Adrenal gland (tissue), 5 donors: Measurements from ENCODE around the gene ARHGEF12.

ENCODE experiments used
- CTCF ChIP-seq, 6 experiments: fragments of 450-650 bp in 4 of 6; fragments of 200-600 bp in 2 of 6; sonication (generic) in 1 of 6; IDR thresholded peaks; 1 replicate in 5 of 6; 2 replicates in 1 of 6; pipeline versions ENCODE4 v1.5.1 to v1.8.0; 2016 to 2021; ENCODE audit warnings: antibody characterized with exemption in 6 of 6, mild to moderate bottlenecking in 2 of 6, moderate library complexity in 1 of 6
- POLR2A ChIP-seq, 2 donors: fragments of 450-650 bp; IDR thresholded peaks; one replicate each; pipeline ENCODE4 v1.6.1; 2017; ENCODE audit warnings: antibody characterized with exemption in 2 of 2, mild to moderate bottlenecking in 2 of 2, moderate library complexity in 1 of 2
- donor health status: DM: no; HTN: no; CAD: no.

GRCh38 chr11:120365512-120365911, 29.3 kb downstream of the ARHGEF12 start:
- TF ChIP-seq CTCF (IDR thresholded peaks at IDR 0.05) (no peak), POLR2A (IDR thresholded peaks at IDR 0.05) (no peak)
